AG09309 (cell line): ENCODE results near the gene C14orf180.

Experiments
- DNase-seq: peaks from one replicate; pipeline ENCODE4 v3.0.0-alpha.2; 2010; ENCODE audit warnings: low read depth
- H3K4me3 ChIP-seq: 2 replicates; pipeline ENCODE4 v1.5.1; 2011; ENCODE audit warnings: mild to moderate bottlenecking, low read depth, low read length, moderate library complexity; ENCODE audit not compliant: control insufficient read depth
- CTCF ChIP-seq: IDR thresholded peaks from 2 replicates; pipeline ENCODE4 v1.5.1; 2011; ENCODE audit warnings: mild to moderate bottlenecking, low read depth, low read length, inconsistent platforms; ENCODE audit not compliant: insufficient read depth, control insufficient read depth; ENCODE audit errors: missing control alignments

The C14orf180 gene

GRCh38 chr14:104638190-104638589 is 58.6 kb downstream of the C14orf180 start:
- TF ChIP-seq CTCF = no peak
- DNase-seq = no peak
- no peak overlapping the region for H3K4me3 ChIP-seq

- no peak overlapping the region for H3K4me3 ChIP-seq
- no peak for DNase-seq
- TF ChIP-seq CTCF = no peak
Measured at GRCh38 chr14:104638927-104639450, 59.4 kb downstream of the C14orf180 start.

GRCh38 chr14:104639471-104639870 is 59.9 kb downstream of the C14orf180 start:
- TF ChIP-seq CTCF = no peak
- DNase-seq = no peak
- H3K4me3 ChIP-seq = no peak overlapping the region
